Duodenal mucosa (tissue), 2 donors: Measurements from ENCODE around the gene SV2B.
"Not testable (repeated sequence)": the region's sequence is repeated elsewhere in the genome, so short reads cannot be mapped to it uniquely, and the experiment has no call there.

Experiments
- H3K27ac ChIP-seq: one replicate; pipeline ENCODE4 v1.7.0; 2013; ENCODE audit warnings: low read depth, low read length
- H3K27me3 ChIP-seq, 2 donors: one replicate each; pipeline ENCODE4 v1.7.0; 2013; ENCODE audit warnings: low read length in 2 of 2, control low read depth in 1 of 2; ENCODE audit not compliant: insufficient read depth in 2 of 2, control insufficient read depth in 1 of 2
- H3K36me3 ChIP-seq, 2 donors: one replicate each; pipeline ENCODE4 v1.7.0; 2013; ENCODE audit warnings: low read length in 2 of 2, control low read depth in 1 of 2; ENCODE audit not compliant: insufficient read depth in 2 of 2, control insufficient read depth in 1 of 2
- H3K4me1 ChIP-seq, 2 donors: one replicate each; pipeline ENCODE4 v1.7.0; 2013; ENCODE audit warnings: low read length in 2 of 2, control low read depth in 1 of 2; ENCODE audit not compliant: insufficient read depth in 2 of 2, control insufficient read depth in 1 of 2
- H3K4me3 ChIP-seq, 2 donors: one replicate each; pipeline ENCODE4 v1.7.0; 2013; ENCODE audit warnings: low read length in 2 of 2, low read depth in 1 of 2
- H3K9ac ChIP-seq, 2 donors: one replicate each; pipeline ENCODE4 v1.7.0; 2013; ENCODE audit warnings: low read length in 2 of 2, low read depth in 1 of 2
- H3K9me3 ChIP-seq, 2 donors: one replicate each; pipeline ENCODE4 v1.7.0; 2013; ENCODE audit warnings: low read length in 2 of 2, control low read depth in 1 of 2; ENCODE audit not compliant: control insufficient read depth in 1 of 2

SV2B gene

DNA sequence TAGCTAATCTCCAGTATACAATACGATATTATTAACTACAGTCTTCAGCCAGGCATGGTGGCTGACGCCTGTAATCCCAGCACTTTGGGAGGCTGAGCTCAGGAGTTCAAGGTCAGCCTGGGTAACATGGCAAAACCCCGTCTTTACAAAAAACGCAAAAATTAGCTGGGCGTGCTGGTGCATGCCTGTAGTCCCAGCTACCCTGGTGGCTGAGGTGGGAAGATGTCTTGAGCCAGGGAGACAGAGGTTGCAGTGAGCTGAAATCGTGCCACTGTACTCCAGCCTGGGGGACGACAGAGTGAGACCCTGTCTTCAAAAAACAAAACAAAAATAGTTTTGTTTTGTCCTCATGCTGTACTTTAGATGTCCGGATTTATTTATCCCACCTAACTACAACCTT, 29.2 kb upstream of the SV2B start:
- Histone ChIP-seq H3K4me1 (peaks cover 0 to 9% of the 10 kb centered on the region in 2 donors), H3K36me3 (no peaks in the 10 kb centered on the region), H3K27ac (no peak overlapping the region), H3K9ac (no peak overlapping the region), H3K9me3 (no peaks in the 10 kb centered on the region), H3K4me3 (no peak overlapping the region), H3K27me3 (peaks cover 5% of the 10 kb centered on the region in 2 donors)

DNA sequence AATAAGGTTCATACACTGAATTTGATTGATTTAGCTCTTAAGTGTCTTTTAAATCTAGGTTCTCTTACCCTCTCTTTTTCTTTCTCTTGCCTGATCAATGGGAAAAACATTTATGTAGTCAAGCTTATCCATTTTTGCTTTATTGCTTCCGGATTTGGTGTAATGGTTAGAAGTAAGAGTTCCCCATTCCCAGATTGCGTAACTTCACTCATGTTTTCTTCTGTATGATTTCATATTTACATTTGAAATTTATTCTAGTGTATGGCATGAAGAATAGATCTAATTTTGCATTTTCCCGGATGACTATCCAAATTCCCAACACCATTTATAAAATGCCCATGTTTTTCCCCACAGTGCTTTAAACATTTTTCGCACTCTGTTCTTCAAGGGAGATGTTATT, 27.9 kb upstream of the SV2B start:
- Histone ChIP-seq H3K9ac (no peak overlapping the region), H3K4me3 (no peak overlapping the region), H3K27ac (no peak overlapping the region), H3K27me3 (peaks cover 0 to 5% of the 10 kb centered on the region in 2 donors), H3K9me3 (no peaks in the 10 kb centered on the region), H3K4me1 (peaks cover 0 to 9% of the 10 kb centered on the region in 2 donors), H3K36me3 (no peaks in the 10 kb centered on the region)

DNA sequence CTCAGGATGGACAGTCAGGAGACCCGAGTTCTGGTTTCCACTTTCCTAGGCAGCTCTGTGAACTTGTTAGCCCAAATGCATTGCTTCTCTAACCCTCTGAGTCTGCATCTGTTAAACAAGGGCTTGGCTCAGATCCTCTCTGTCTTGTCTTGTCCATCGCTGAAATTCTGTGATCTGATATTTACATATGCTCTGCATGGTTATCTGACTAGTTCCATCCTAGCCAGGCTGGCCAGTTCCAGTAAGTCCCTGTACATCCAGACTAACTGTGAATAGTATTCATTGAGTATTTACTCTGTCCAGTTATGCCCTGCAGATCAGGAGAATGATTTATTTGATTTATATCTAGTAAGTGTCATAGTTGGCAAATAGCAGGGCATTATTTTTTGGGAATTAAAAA, 27.0 kb upstream of the SV2B start:
- Histone ChIP-seq H3K4me1 (peaks cover 0 to 9% of the 10 kb centered on the region in 2 donors), H3K9me3 (no peaks in the 10 kb centered on the region), H3K9ac (no peak overlapping the region), H3K4me3 (no peak overlapping the region), H3K27ac (no peak overlapping the region), H3K27me3 (peaks cover 0 to 5% of the 10 kb centered on the region in 2 donors), H3K36me3 (no peaks in the 10 kb centered on the region)

DNA sequence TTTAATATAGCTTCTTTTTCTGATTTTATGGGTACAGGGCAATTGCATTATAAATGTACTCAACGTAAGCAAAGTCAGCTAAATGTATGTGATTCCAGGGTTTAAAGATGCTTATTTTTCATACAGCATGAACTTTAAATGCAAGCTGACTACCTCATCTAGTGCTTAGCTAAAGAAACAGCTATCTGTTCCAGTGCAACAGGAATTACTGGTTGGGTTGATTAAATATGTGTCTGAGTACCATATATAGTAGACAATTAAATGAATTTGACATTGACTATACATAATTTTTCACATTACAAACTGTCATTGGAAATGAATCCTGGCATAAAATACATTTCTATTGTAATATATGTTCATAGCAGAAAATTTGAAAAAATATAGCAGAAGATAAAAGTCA, 26.3 kb upstream of the SV2B start:
- H3K27ac ChIP-seq: no peak overlapping the region
- peaks cover 0 to 9% of the 10 kb centered on the region in 2 donors for H3K4me1 ChIP-seq
- H3K9ac ChIP-seq: no peak overlapping the region
- peaks cover 0 to 2% of the 10 kb centered on the region in 2 donors for H3K9me3 ChIP-seq
- no peak overlapping the region for H3K4me3 ChIP-seq
- no peaks in the 10 kb centered on the region for H3K36me3 ChIP-seq
- peaks cover 0 to 5% of the 10 kb centered on the region in 2 donors for H3K27me3 ChIP-seq

DNA sequence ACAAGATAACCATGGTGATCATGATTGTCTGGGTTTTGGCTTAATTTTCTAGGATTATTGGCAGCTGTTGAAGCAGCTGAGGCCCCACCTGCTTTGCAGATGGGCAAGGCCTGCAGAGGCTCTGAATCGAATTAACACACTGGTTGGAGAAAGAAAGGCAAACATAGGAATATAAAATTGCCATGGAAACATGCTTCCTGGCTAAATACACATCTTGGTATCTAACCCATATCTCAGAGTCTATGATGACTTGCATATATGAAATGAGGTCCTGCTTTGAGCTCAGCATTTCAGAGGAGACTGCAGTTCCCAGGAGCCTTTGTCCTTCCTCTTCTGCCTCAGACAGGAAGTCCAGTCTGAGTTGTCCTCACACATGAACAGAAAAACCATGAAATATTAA, 24.3 kb upstream of the SV2B start:
- Histone ChIP-seq H3K4me1 (no peaks in the 10 kb centered on the region), H3K4me3 (no peak overlapping the region), H3K27ac (no peak overlapping the region), H3K9ac (no peak overlapping the region), H3K9me3 (peaks cover 0 to 3% of the 10 kb centered on the region in 2 donors), H3K27me3 (peaks cover 0 to 5% of the 10 kb centered on the region in 2 donors), H3K36me3 (no peaks in the 10 kb centered on the region)

DNA sequence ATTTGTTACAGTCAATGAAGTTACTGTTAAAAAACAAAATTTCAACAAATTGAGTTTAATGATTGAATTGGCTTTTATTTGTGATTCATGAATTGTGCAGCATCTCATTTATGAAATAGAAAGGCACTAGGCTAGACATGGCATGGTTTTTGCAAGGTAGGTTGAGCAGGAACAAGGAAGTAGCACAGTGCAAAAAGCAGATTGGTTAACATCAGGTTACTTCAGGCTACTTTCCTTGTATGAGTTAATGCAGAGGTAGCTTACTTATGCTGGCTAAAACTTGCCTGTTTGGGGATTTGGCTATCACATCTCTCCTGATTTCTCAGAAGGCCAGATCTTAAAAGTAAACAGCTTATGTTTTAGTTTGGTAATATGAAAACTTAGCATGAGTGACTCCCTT, 23.0 kb upstream of the SV2B start:
- Histone ChIP-seq H3K4me3 (no peak overlapping the region), H3K27me3 (peaks cover 0 to 5% of the 10 kb centered on the region in 2 donors), H3K4me1 (no peaks in the 10 kb centered on the region), H3K9ac (no peak overlapping the region), H3K9me3 (peaks cover 0 to 3% of the 10 kb centered on the region in 2 donors), H3K36me3 (no peaks in the 10 kb centered on the region), H3K27ac (no peak overlapping the region)

DNA sequence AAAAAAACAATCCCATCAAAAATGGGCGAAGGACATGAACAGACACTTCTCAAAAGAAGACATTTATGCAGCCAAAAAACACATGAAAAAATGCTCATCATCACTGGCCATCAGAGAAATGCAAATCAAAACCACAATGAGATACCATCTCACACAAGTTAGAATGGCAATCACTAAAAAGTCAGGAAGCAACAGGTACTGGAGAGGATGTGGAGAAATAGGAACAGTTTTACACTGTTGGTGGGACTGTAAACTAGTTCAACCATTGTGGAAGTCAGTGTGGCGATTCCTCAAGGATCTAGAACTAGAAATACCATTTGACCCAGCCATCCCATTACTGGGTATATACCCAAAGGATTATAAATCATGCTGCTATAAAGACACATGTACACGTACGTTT, 6.2 kb upstream of the SV2B start:
- not testable (repeated sequence) for H3K9ac ChIP-seq, H3K4me1 ChIP-seq, H3K27ac ChIP-seq, H3K36me3 ChIP-seq, H3K4me3 ChIP-seq, H3K27me3 ChIP-seq, H3K9me3 ChIP-seq

DNA sequence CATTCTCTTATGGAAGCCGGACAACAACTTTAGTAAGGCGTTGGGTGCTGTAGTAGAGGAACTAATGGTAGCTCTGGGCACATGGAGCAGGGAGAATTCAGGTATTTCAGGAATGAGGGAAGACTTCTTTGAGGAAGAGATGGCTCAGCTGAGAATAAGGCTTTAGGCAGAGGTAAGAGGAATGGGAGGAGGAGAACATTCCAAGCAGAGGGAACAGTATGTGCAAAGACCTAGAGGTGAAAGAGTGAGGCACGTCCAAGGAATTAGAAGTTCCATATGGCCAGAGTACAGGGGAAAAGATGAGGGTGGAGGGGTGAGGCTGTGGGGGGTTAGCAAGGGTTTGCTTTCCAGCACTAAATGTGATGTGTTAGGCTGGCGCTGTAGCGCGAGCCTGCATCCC, 1.6 kb upstream of the SV2B start:
- Histone ChIP-seq H3K4me3 (no peak overlapping the region), H3K9ac (no peak overlapping the region), H3K36me3 (no peaks in the 10 kb centered on the region), H3K27me3 (peaks cover 40 to 46% of the 10 kb centered on the region in 2 donors), H3K9me3 (no peaks in the 10 kb centered on the region), H3K4me1 (peaks cover 12 to 16% of the 10 kb centered on the region in 2 donors), H3K27ac (no peak overlapping the region)

DNA sequence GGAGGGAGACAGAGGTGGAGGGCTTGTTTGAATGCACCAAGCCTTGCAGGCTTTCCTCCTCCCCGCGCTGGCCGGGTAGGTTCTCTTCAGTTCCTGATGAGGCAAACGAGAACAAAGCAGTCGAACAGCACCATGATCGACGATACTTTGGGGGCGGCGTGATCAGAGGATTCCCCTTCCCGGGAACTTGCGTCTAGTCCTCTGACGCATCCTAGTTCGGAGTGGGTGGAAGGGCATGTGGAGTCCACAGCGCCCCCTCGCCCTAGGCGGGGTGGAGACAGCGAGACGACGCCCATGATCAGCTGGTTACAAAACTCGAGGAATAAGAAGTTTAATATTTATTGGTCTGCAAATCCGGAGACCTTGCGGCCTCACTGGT, 452 bp upstream of the SV2B start:
- Histone ChIP-seq H3K9ac (no peak overlapping the region), H3K27ac (no peak overlapping the region), H3K36me3 (no peaks in the 10 kb centered on the region), H3K27me3 (peaks cover 43 to 46% of the 10 kb centered on the region in 2 donors), H3K4me3 (peak overlapping the region; percentile 25 to 46), H3K9me3 (no peaks in the 10 kb centered on the region), H3K4me1 (peaks cover 12 to 16% of the 10 kb centered on the region in 2 donors)

DNA sequence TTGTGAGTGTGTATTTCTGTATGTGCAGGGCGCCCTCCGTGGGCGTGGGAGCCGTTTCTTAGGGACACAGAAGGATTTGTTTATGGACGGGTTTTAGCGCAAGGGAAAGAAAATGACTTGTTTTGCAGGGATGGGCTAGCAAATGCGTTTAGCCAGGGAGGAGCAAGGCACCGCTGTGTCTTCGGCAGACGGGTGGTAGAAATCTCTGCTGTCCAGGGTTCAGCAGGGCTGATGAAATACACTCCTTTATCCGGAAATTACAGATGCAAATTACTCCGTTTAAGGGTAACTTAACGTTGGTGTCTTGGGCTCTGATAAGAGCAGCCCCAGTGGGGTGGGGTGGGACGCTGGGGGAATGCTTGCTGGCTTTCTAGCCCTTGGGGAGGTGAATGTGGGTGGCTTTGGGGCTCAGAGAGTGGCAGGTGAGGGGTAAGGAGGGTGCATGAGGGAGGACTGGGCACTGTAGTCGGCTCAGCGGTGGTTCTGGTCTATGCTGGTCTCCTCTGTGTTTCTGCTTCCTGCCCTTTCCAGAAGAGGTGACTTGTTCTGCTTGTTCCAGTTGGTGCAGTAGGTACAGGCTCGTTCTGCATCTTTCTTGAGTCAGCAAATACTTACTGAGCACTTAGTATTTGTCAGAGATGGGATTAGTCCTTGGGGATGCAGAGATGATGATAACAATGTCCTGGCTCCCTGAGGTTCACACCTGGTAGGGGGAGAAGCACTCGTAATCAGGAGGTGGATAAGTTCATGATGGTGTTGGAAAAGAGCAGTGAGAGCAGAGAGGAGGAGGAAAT, 954 bp downstream of the SV2B start:
- Histone ChIP-seq H3K27ac (no peak overlapping the region), H3K36me3 (no peaks in the 10 kb centered on the region), H3K27me3 (peaks cover 43 to 46% of the 10 kb centered on the region in 2 donors), H3K4me1 (peaks cover 12 to 16% of the 10 kb centered on the region in 2 donors), H3K4me3 (peak overlapping the region; percentile 46 to 53), H3K9ac (no peak overlapping the region), H3K9me3 (no peaks in the 10 kb centered on the region)
